WI38 (cell line): ENCODE data around the gene AIP.

Experiments used
- H3K4me3 ChIP-seq: 2 replicates; pipeline ENCODE4 v1.5.1; 2011; ENCODE audit warnings: low read depth, mild to moderate bottlenecking, control low read depth, low read length
- CTCF ChIP-seq: IDR thresholded peaks from 2 replicates; pipeline ENCODE4 v1.5.1; 2012; ENCODE audit warnings: low read depth, mild to moderate bottlenecking, control low read depth, low read length

AIP gene

DNA sequence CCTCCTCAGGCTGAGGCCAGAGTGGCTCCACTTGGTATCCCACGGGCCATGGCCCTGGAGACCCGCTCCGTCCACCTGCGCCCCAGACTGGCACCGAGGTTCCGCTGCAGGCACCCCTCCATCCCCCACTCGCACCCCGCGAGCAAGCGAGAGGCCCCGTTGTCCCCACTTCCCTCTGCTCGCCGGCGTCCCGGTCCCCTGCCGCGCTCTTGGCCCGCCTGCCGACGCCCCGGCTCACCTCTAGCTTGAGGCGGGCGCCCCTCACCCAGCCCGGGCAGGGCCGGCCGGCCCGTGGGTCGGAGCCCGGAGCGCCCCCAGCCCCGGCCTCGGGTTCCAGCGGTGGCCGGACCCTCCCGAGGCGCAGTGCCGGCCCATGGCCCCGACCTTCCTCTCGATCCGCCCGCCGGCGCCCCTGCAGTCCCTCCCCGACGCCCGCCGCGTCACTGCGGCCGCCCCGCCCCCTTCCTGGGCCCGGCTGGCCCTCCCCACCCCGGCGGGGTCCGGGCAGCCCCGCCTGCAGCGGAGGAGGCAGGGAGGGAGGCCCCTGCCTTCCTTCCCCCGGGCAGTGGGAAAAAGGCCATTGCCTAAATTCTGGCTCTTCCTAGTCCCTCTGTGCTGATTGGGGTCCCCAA is 22.2 kb downstream of the AIP start, which contains the start of gene PITPNM1:
Gene PITPNM1, minus strand, starts transcription at position 414 of the 632 bp plus-strand sequence. CDS start 1,183 bp downstream, outside the sequence.
- no peak for TF ChIP-seq CTCF

GRCh38 chr11:67505605-67506396 is 23.0 kb downstream of the AIP start:
- peak; percentile 95 for TF ChIP-seq CTCF
- H3K4me3 ChIP-seq: peak overlapping the region; percentile 71

More for the DNA sequence above, 22.2 kb downstream of the AIP start, which contains the start of gene PITPNM1:
- H3K4me3 ChIP-seq: peak within 1 kb of the TSS; percentile 71

- H3K4me3 ChIP-seq: no peak overlapping the region
- TF ChIP-seq CTCF: no peak
Measured at GRCh38 chr11:67506426-67507051, 23.7 kb downstream of the AIP start.

DNA sequence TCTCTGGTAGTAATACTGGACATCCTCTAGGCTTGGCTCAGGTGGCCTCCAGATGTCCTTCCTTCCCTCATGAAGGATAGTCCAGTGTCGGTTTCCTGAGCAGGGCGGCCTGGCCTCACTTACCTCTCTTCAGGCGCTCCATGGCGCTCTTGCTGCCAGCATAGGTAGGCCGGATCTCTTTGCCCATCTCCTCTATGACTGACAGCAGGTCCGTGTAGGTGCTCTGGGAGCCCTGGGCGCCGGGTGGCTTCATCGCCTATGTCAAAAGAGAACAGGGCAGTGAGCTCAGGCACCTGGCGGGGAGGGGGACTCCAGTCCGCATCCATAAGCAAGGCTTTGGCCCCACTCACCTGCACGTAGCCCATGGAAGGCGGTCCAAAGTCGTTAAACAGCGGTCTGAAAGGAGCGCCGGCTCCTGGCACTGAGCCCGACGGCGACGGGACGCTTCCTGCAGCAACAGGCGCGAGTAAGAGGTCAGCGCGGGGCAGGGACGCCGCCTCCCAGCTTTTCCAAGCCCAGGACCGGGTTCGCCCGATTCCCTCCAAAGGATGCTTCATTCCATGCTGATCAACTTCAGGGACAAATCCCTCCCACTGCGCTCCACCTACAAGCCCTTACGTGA is 24.5 kb downstream of the AIP start:
- H3K4me3 ChIP-seq: peak overlapping the region; percentile 82
- no peak for TF ChIP-seq CTCF

DNA sequence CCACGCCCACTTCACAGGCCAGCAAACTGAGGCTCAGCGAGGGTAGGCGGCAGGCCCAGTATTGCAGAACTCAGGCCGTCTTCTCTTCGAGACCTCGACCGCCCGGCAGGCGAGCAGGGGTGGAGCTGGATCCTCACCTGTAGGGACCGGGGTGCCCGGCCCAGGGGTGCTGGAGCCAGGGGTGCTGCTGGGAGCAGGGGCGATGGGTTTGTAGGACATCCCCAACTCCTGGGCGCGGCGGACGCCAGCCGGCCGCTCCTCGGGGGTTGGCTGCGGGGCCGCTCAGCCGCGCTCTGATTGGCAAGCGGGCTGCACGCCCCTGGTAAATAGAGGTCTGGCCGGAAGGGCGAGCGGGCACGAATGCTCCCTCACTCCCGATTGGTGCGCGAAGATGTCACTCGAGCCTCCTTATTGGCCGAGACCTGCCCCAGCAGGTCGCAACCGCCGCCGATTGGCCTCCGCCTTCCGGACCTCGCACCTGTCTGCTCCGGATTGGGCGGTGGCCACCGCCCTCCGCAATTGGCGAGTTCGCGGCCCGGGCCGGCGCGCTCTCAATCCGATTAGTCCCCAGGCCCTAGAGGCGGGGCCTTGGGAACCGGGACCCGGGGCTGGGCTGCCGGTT is 25.1 kb downstream of the AIP start, which contains the start of gene CDK2AP2:
Gene CDK2AP2, minus strand, starts transcription at position 299 of the 622 bp plus-strand sequence. Its CDS starts 80 bp downstream, at position 219.
- peak within 1 kb of the TSS; percentile 82 for H3K4me3 ChIP-seq
- TF ChIP-seq CTCF: no peak

DNA sequence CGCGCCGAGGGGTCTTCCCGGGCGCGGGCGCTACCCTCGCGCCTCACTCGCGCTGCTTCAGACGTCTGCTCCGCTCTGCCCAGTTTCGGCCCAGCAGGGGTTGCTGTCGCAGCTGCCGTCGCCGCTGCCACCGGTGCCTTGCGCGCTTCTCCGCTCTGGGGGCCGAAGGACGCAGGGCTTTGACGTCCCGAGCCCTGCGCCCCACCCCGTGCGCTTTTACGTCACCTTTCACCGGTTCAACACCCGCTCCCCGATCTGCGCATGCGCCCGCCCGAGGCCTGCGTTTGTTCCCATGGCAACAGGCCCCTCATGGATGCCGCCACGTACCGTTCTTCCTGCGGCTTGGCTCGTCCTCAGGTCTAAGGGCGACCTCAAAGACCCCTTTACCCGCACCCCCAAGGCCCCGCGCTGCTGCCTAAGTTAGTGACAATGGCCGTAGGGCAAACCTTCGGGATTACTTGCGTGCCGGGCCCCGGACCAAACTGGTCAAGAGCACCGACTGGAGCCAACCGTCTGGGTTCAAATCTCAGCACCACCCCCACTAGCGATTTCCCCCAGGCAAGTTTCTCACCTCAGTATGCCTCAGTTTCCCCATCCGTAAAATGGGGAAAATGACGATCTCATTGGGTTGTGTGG is 25.8 kb downstream of the AIP start:
- peak overlapping the region; percentile 82 for H3K4me3 ChIP-seq
- no peak for TF ChIP-seq CTCF
